ENCODE measurements around the gene NT5DC4. TPM values are rescaled to one million over a fixed set of nuclear protein-coding genes. Genes with fewer than 3 reads are reported as not detected.

NT5DC4 gene
- total RNA-seq, 4 donors from 2014 or later = not detected

GRCh38 chr2:112698834-112699515 is 21.8 kb upstream of the NT5DC4 start:
- WGBS = 89% methylated on average over 3 of the region's 3 CpGs
- H3K4me3 ChIP-seq = no peak overlapping the region
- no peaks in the 10 kb centered on the region for H3K27me3 ChIP-seq
- TF ChIP-seq POLR2A (IDR thresholded peaks at IDR 0.05; ENCODE audit: low read depth) (no peak), EP300 (IDR thresholded peaks at IDR 0.05) (no peak), CTCF (IDR thresholded peaks at IDR 0.05) (no peak), POLR2AphosphoS5 (IDR thresholded peaks at IDR 0.05) (no peak)
- H3K36me3 ChIP-seq = no peaks in the 10 kb centered on the region
- H3K9me3 ChIP-seq = no peaks in the 10 kb centered on the region
- intact Hi-C loops (cut with DNase I) = no loop called here
- no peak overlapping the region for H3K27ac ChIP-seq (replicated peaks in 1 of 4)
- no peaks in the 10 kb centered on the region for H3K4me1 ChIP-seq
- no peak for DNase-seq (ENCODE audit: extremely low spot score)

GRCh38 chr2:112699984-112700667 is 20.7 kb upstream of the NT5DC4 start:
- H3K27ac ChIP-seq (replicated peaks in 1 of 4) = peak overlapping the region in 1 of 4 donors; percentile 16
- WGBS = 65% methylated on average over 3 of the region's 3 CpGs
- H3K4me3 ChIP-seq = no peak overlapping the region

GRCh38 chr2:112701052-112701451 is 19.8 kb upstream of the NT5DC4 start:
- no peaks in the 10 kb centered on the region for H3K4me1 ChIP-seq
- no peaks in the 10 kb centered on the region for H3K36me3 ChIP-seq
- H3K27me3 ChIP-seq = no peaks in the 10 kb centered on the region
- H3K27ac ChIP-seq (replicated peaks in 1 of 4) = peak overlapping the region in 2 of 4 donors; percentile 9 to 16
- H3K4me3 ChIP-seq = no peak overlapping the region
- TF ChIP-seq POLR2A (IDR thresholded peaks at IDR 0.05; ENCODE audit: low read depth) (no peak), POLR2AphosphoS5 (IDR thresholded peaks at IDR 0.05) (no peak), CTCF (IDR thresholded peaks at IDR 0.05) (no peak)
- 79% methylated on average over 8 of the region's 8 CpGs for WGBS
- intact Hi-C loops (cut with DNase I) = no loop called here
- no peaks in the 10 kb centered on the region for H3K9me3 ChIP-seq
- DNase-seq (ENCODE audit: extremely low spot score) = no peak

More at GRCh38 chr2:112699984-112700667, 20.7 kb upstream of the NT5DC4 start:
- H3K4me1 ChIP-seq = no peaks in the 10 kb centered on the region
- intact Hi-C loops (cut with DNase I) = no loop called here
- no peaks in the 10 kb centered on the region for H3K27me3 ChIP-seq
- no peaks in the 10 kb centered on the region for H3K9me3 ChIP-seq
- TF ChIP-seq CTCF (IDR thresholded peaks at IDR 0.05) = no peak
- no peak for TF ChIP-seq EP300 (IDR thresholded peaks at IDR 0.05)
- TF ChIP-seq POLR2A (IDR thresholded peaks at IDR 0.05; ENCODE audit: low read depth) = no peak
- no peak for TF ChIP-seq POLR2AphosphoS5 (IDR thresholded peaks at IDR 0.05)
- H3K36me3 ChIP-seq = no peaks in the 10 kb centered on the region
- DNase-seq (ENCODE audit: extremely low spot score) = no peak

GRCh38 chr2:112703684-112704083 is 17.1 kb upstream of the NT5DC4 start:
- no peaks in the 10 kb centered on the region for H3K36me3 ChIP-seq
- intact Hi-C loops (cut with DNase I) = no loop called here
- WGBS = 86% methylated on average over 2 of the region's 2 CpGs
- no peak for DNase-seq (ENCODE audit: extremely low spot score)
- TF ChIP-seq POLR2A (IDR thresholded peaks at IDR 0.05; ENCODE audit: low read depth) (no peak), POLR2AphosphoS5 (IDR thresholded peaks at IDR 0.05) (no peak), CTCF (IDR thresholded peaks at IDR 0.05) (no peak), EP300 (IDR thresholded peaks at IDR 0.05) (no peak)
- H3K27ac ChIP-seq (replicated peaks in 1 of 4) = no peak overlapping the region
- no peak overlapping the region for H3K4me3 ChIP-seq
- no peaks in the 10 kb centered on the region for H3K4me1 ChIP-seq
- H3K9me3 ChIP-seq = no peaks in the 10 kb centered on the region
- H3K27me3 ChIP-seq = no peaks in the 10 kb centered on the region
